Vagina (tissue), 2 donors: Measurements from ENCODE around the gene MBLAC1. TPM values are rescaled to one million over a fixed set of nuclear protein-coding genes. Genes with fewer than 3 reads are reported as not detected.
A peak's percentile ranks its signal among the peaks of the same experiment; 100 is the strongest.
"Not testable (repeated sequence)": the region's sequence is repeated elsewhere in the genome, so short reads cannot be mapped to it uniquely, and the experiment has no call there.

Source experiments
- DNase-seq, 2 donors: peaks; one replicate each; pipeline ENCODE4 v3.0.0-alpha.2; 2017; ENCODE audit errors: extremely low spot score in 2 of 2
- H3K27ac ChIP-seq: fragments of 200-600 bp; sonication (generic); one replicate; pipeline ENCODE4 v1.5.1; 2019
- H3K27me3 ChIP-seq: fragments of 200-600 bp; sonication (generic); one replicate; pipeline ENCODE4 v1.5.1; 2019
- H3K36me3 ChIP-seq, 2 donors: fragments of 200-600 bp; sonication (generic); one replicate each; pipeline ENCODE4 v1.5.1; 2017 to 2019
- H3K4me1 ChIP-seq: fragments of 200-600 bp; sonication (generic); one replicate; pipeline ENCODE4 v1.5.1; 2019
- H3K4me3 ChIP-seq, 2 donors: fragments of 200-600 bp; sonication (generic); 1 replicate in 1 of 2; 2 replicates in 1 of 2; pipeline ENCODE4 v1.5.1; 2016 to 2019
- H3K9me3 ChIP-seq: fragments of 200-600 bp; sonication (generic); one replicate; pipeline ENCODE4 v1.5.1; 2019
- CTCF ChIP-seq, 3 experiments: fragments of 450-650 bp in 2 of 3; fragments of 200-600 bp in 1 of 3; sonication (generic) in 1 of 3; IDR thresholded peaks; one replicate each; pipeline ENCODE4 v1.5.1; 2017 to 2019; ENCODE audit warnings: antibody characterized with exemption in 3 of 3, mild to moderate bottlenecking in 2 of 3, moderate library complexity in 2 of 3
- POLR2A ChIP-seq, 2 donors: fragments of 450-650 bp; IDR thresholded peaks; one replicate each; pipeline ENCODE4 v1.6.1; 2017; ENCODE audit warnings: antibody characterized with exemption in 2 of 2, mild to moderate bottlenecking in 2 of 2, moderate library complexity in 2 of 2
- POLR2AphosphoS5 ChIP-seq, 2 donors: sonication (generic); formaldehyde crosslinking; IDR thresholded peaks; one replicate each; pipeline ENCODE4 v1.9.0; 2017; ENCODE audit warnings: antibody characterized with exemption in 2 of 2, mild to moderate bottlenecking in 2 of 2, low read depth in 1 of 2; ENCODE audit not compliant: insufficient read depth in 1 of 2
- intact Hi-C: fragments of 100-400 bp; cut with DNase I; formaldehyde crosslinking; loops from one replicate; pipeline ENCODE4 v1.15.1; 2023
- total RNA-seq: library from RNA; depleted of rRNA; stranded (reverse); fragments of >200 nt; gene quantifications from one replicate; pipeline ENCODE4 v1.2.3, GENCODE V29; 2016

Gene MBLAC1
- total RNA-seq, 1 donor from 2014 or later: 2.9 TPM

GRCh38 chr7:100126239-100126930 lies 382 bp upstream of the MBLAC1 start:
- no peak for DNase-seq
- peaks cover 39% of the 10 kb centered on the region for H3K4me1 ChIP-seq
- H3K27ac ChIP-seq: peak overlapping the region; percentile 96
- H3K27me3 ChIP-seq: no peaks in the 10 kb centered on the region
- no peaks in the 10 kb centered on the region for H3K9me3 ChIP-seq
- H3K4me3 ChIP-seq: peak overlapping the region; percentile 86 to 92
- TF ChIP-seq CTCF (IDR thresholded peaks at IDR 0.05) (no peak), POLR2AphosphoS5 (IDR thresholded peaks at IDR 0.05; ENCODE audit: insufficient read depth in 1 of 2, low read depth in 1 of 2) (no peak), POLR2A (IDR thresholded peaks at IDR 0.05) (no peak)
- H3K36me3 ChIP-seq: no peaks in the 10 kb centered on the region
- intact Hi-C loops: no loop called here

- peaks cover 41% of the 10 kb centered on the region for H3K4me1 ChIP-seq
- intact Hi-C loops: no loop called here
Measured at GRCh38 chr7:100127866-100128636, 1.3 kb downstream of the MBLAC1 start.

GRCh38 chr7:100128637-100128963 lies 1.8 kb downstream of the MBLAC1 start:
- Histone ChIP-seq H3K4me1 (peaks cover 41% of the 10 kb centered on the region), H3K4me3 (peak overlapping the region in 1 of 2 donors; percentile 86)

More at GRCh38 chr7:100127866-100128636, 1.3 kb downstream of the MBLAC1 start:
- peak overlapping the region; percentile 96 for H3K27ac ChIP-seq
- no peaks in the 10 kb centered on the region for H3K9me3 ChIP-seq
- H3K4me3 ChIP-seq: peak overlapping the region; percentile 86 to 92
- TF ChIP-seq POLR2AphosphoS5 (IDR thresholded peaks at IDR 0.05; ENCODE audit: insufficient read depth in 1 of 2, low read depth in 1 of 2) (no peak), CTCF (IDR thresholded peaks at IDR 0.05) (no peak), POLR2A (IDR thresholded peaks at IDR 0.05) (no peak)
- H3K27me3 ChIP-seq: no peaks in the 10 kb centered on the region
- no peaks in the 10 kb centered on the region for H3K36me3 ChIP-seq
- no peak for DNase-seq

GRCh38 chr7:100130220-100130607 lies 3.4 kb downstream of the MBLAC1 start:
- intact Hi-C loops: loop anchor here (10.0 kb wide), 1 partner anchor 85 kb away; the partner anchor contains the start of gene PVRIG
- not testable (repeated sequence) for H3K27ac ChIP-seq
- H3K4me1 ChIP-seq: peaks cover 34% of the 10 kb centered on the region

More at GRCh38 chr7:100128637-100128963, 1.8 kb downstream of the MBLAC1 start:
- H3K9me3 ChIP-seq: no peaks in the 10 kb centered on the region
- peak overlapping the region; percentile 96 for H3K27ac ChIP-seq
- intact Hi-C loops: no loop called here
- no peak for DNase-seq
- no peaks in the 10 kb centered on the region for H3K36me3 ChIP-seq
- H3K27me3 ChIP-seq: no peaks in the 10 kb centered on the region
- no peak for TF ChIP-seq POLR2A (IDR thresholded peaks at IDR 0.05)
- TF ChIP-seq CTCF (IDR thresholded peaks at IDR 0.05): no peak
- no peak for TF ChIP-seq POLR2AphosphoS5 (IDR thresholded peaks at IDR 0.05; ENCODE audit: insufficient read depth in 1 of 2, low read depth in 1 of 2)

GRCh38 chr7:100130608-100131453 lies 4.1 kb downstream of the MBLAC1 start:
- Histone ChIP-seq H3K27ac (no peak overlapping the region), H3K27me3 (no peaks in the 10 kb centered on the region), H3K4me1 (peaks cover 28% of the 10 kb centered on the region), H3K36me3 (no peaks in the 10 kb centered on the region), H3K4me3 (peak overlapping the region in 1 of 2 donors; percentile 13), H3K9me3 (no peaks in the 10 kb centered on the region)
- TF ChIP-seq POLR2A (IDR thresholded peaks at IDR 0.05) (no peak), CTCF (IDR thresholded peaks at IDR 0.05) (peak; percentile 70 to 88 (median 76)), POLR2AphosphoS5 (IDR thresholded peaks at IDR 0.05; ENCODE audit: insufficient read depth in 1 of 2, low read depth in 1 of 2) (peak in 1 of 2 donors; percentile 38)
- no peak for DNase-seq
- intact Hi-C loops: loop anchor here (10.0 kb wide), 1 partner anchor 84 kb away; the partner anchor contains the start of gene PVRIG

More at GRCh38 chr7:100130220-100130607, 3.4 kb downstream of the MBLAC1 start:
- not testable (repeated sequence) for H3K9me3 ChIP-seq, H3K4me3 ChIP-seq, H3K36me3 ChIP-seq, DNase-seq, H3K27me3 ChIP-seq
